Gastrocnemius medialis (tissue), 4 donors: ENCODE measurements around the gene FBXO38.

Experiments used
- CTCF ChIP-seq, 5 experiments: fragments of 450-650 bp in 3 of 5; fragments of 200-600 bp in 2 of 5; sonication (generic) in 2 of 5; IDR thresholded peaks in 4 of 5; conservative IDR thresholded peaks in 1 of 5; 1 replicate in 4 of 5; 2 replicates in 1 of 5; pipeline ENCODE4 v1.5.1; 2016 to 2019; ENCODE audit warnings: antibody characterized with exemption in 5 of 5, mild to moderate bottlenecking in 3 of 5, moderate library complexity in 3 of 5
- POLR2A ChIP-seq, 2 donors: fragments of 450-650 bp; IDR thresholded peaks; one replicate each; pipeline ENCODE4 v1.6.1; 2017; ENCODE audit warnings: antibody characterized with exemption in 2 of 2, mild to moderate bottlenecking in 2 of 2, moderate library complexity in 2 of 2

GRCh38 chr5:148474025-148474511 is 90.3 kb downstream of the FBXO38 start:
- no peak for TF ChIP-seq CTCF (IDR thresholded peaks at IDR 0.05 in 4 of 5, conservative IDR thresholded peaks at IDR 0.05 in 1 of 5)
- no peak for TF ChIP-seq POLR2A (IDR thresholded peaks at IDR 0.05)
